ENCODE data around the gene TIAM1.

Gene TIAM1, protein sequence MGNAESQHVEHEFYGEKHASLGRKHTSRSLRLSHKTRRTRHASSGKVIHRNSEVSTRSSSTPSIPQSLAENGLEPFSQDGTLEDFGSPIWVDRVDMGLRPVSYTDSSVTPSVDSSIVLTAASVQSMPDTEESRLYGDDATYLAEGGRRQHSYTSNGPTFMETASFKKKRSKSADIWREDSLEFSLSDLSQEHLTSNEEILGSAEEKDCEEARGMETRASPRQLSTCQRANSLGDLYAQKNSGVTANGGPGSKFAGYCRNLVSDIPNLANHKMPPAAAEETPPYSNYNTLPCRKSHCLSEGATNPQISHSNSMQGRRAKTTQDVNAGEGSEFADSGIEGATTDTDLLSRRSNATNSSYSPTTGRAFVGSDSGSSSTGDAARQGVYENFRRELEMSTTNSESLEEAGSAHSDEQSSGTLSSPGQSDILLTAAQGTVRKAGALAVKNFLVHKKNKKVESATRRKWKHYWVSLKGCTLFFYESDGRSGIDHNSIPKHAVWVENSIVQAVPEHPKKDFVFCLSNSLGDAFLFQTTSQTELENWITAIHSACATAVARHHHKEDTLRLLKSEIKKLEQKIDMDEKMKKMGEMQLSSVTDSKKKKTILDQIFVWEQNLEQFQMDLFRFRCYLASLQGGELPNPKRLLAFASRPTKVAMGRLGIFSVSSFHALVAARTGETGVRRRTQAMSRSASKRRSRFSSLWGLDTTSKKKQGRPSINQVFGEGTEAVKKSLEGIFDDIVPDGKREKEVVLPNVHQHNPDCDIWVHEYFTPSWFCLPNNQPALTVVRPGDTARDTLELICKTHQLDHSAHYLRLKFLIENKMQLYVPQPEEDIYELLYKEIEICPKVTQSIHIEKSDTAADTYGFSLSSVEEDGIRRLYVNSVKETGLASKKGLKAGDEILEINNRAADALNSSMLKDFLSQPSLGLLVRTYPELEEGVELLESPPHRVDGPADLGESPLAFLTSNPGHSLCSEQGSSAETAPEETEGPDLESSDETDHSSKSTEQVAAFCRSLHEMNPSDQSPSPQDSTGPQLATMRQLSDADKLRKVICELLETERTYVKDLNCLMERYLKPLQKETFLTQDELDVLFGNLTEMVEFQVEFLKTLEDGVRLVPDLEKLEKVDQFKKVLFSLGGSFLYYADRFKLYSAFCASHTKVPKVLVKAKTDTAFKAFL (N-terminal part only)

GRCh38 chr21:31343680-31344480 lies at the start of gene TIAM1:
TIAM1 (minus strand) TSS chr21:31344261; CDS start chr21:31266972, 77,289 bp downstream.
- DNase-seq: no peak

DNA sequence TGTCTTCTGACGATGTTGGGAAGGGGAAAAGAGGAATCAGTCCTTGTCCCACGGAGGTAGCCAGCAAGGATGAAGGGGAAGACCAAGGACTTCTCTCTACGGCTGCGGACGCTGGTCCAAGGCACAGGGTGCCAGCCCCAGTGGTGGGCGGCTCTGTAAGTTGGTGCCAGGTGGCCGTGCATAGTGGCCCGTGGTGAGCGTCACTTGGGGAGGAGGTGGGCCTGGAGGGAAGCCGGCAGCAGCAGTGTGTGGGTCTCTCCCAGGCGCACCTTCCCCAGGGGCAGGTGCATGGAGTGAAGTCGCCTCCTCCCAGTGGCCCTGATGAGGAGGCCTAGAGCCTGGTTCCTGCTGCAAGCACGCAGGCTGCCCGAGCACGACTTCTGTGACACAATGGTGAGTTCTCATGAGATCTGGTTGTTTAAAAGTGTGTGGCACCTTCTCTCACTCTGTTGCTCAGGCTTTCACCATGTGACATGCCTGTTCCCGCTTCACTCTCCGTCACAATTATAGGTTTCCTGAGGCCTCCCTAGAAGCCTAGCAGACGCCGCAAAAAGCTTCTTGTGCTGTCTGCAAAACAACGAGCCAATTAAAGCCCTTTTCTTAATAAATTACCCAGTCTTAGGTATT lies 43.6 kb upstream of the TIAM1 start:
- DNase-seq: no peak

DNA sequence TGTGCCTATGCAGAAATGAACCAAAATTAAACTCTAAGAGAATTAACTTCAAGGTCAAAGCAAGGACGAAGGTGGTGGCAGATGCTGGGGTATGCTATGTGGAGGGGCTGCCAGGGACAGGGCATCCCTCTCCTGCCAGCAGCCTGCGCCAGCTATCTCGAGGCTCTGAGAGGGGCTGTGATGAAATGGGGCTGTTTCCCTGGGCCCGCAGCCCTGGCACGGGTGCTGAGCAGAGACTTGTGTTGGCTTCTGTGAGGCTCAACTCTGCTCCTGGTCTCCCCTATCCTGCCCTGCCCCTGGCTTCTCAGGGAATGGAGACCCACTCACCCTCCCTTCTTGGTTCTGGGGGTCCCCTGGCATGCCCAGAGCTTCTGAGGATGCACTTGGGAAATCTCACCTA lies 41.9 kb upstream of the TIAM1 start:
- no peak for DNase-seq

GRCh38 chr21:31383770-31384169 lies 39.7 kb upstream of the TIAM1 start:
- no peak for DNase-seq

- no peak for DNase-seq
Observed at GRCh38 chr21:31382060-31382459, 38.0 kb upstream of the TIAM1 start.

DNA sequence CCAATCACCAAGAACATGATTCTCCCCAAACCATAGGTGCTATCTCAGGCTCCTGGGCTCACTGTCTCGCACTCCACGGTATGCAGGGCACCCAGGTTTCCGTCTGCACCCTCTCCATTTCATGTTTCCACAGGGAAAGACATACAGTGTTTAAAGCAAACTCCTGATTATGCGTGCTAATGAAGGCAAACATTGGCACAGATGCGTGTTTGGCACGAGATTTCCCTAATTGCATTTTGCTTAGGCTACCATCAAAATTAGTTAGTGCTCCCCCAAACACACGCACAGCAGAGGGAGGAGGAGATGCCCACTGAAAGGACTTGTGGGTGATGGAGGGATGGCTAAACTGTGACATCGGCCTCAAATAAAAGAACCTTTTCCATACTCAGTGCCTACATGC lies 32.2 kb upstream of the TIAM1 start:
- no peak for DNase-seq

GRCh38 chr21:31374395-31374794 lies 30.3 kb upstream of the TIAM1 start:
- no peak for DNase-seq

GRCh38 chr21:31372471-31372765 lies 28.4 kb upstream of the TIAM1 start:
- no peak for DNase-seq

GRCh38 chr21:31371715-31372470 lies 27.8 kb upstream of the TIAM1 start:
- DNase-seq: no peak

DNA sequence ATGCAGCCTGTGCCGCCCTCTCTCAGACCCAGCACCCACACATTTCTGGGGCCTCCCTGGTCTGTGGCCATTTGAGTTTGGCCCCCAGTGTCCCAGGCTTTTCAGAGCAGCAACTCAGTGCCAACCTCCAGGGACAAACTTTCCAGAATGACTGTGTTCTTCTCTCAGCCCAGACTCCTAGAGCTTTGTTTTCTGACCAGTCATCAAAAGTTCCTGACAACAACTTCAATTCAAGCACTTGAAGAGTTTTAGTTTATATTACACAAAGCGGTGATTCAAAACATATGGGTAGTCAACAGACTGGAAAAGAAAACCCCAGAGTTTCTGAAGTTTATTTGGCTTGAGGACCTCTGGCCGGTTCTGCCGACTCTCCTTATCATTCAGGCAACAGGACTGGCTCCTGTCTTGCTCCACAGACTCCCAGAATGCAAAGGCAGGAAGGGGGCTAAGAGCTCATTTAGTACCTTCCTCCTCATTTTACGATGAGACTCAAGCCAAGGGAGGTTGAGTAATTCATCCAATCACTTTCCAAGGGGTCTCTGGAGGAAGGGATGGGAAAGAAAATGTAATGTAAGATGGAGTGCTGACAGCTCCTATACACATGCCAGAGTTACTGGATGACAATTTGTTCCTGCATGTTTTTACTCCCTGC lies 27.0 kb upstream of the TIAM1 start:
- no peak for DNase-seq

GRCh38 chr21:31370281-31370892 lies 26.3 kb upstream of the TIAM1 start:
- DNase-seq: no peak

- no peak for DNase-seq
Observed at GRCh38 chr21:31368361-31368760, 24.3 kb upstream of the TIAM1 start.

DNA sequence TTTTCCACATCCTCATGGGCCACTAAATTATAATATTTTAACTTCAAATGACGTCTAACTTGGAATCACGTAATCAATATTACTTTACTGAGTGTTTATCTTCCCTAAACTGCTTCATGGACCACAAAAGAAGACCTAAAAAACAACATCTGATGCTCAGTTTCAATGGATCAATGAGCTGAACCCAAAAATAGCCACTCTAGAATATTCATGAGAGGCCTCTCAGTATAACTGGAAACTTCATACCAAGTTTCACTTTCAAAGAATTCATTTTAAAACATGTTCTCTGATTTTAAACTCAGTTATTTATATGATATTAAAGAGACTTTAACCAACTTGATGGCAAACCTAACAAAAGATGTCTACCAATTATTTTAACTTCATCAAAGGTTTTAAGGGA lies 23.7 kb upstream of the TIAM1 start:
- DNase-seq: no peak

DNA sequence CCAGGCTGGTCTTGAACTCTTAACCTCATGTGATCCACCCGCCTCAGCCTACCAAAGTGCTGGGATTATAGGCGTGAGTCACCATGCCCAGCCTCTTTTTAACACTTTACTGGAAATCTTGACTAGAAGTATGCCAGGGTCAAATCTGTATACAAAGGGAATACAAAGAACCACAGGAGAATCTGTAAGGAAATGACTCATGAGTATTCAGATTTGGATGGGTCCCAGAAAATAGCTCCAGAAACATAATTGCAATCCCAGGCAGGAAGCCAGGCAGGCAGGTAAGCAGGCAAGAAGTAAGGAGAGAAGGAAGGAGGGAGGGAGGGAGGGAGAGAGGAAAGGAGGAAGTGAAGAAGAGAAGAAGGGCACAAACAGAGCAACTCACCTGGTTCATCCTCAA lies 22.8 kb upstream of the TIAM1 start:
- no peak for DNase-seq

GRCh38 chr21:31364253-31364945 lies 20.3 kb upstream of the TIAM1 start:
- no peak for DNase-seq

GRCh38 chr21:31363720-31364119 lies 19.7 kb upstream of the TIAM1 start:
- DNase-seq: no peak

DNA sequence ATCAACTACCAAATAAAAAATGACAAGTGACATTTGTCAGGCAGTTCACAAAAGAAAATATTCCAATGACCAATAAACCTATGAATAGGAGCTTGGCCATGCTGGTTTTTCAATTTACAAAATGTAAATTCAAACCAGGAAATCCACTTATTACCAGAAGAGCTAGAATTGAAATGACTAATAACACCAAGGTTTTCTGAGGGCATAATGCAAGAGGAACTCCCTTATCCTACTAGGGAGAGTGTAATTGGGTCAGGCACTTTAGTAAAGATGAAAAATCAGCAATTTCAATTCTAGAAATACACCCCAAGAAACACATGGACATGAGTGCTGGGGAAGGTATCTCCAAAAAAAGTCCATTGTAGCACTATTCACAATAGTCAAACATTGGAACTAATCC lies 16.7 kb upstream of the TIAM1 start:
- DNase-seq: no peak

GRCh38 chr21:31358158-31358557 lies 14.1 kb upstream of the TIAM1 start:
- no peak for DNase-seq

GRCh38 chr21:31356440-31356839 lies 12.4 kb upstream of the TIAM1 start:
- DNase-seq: no peak

Data from NCI-H1930 (cell line).